ENCODE data around the gene SPINK1.

Gene SPINK1

DNA sequence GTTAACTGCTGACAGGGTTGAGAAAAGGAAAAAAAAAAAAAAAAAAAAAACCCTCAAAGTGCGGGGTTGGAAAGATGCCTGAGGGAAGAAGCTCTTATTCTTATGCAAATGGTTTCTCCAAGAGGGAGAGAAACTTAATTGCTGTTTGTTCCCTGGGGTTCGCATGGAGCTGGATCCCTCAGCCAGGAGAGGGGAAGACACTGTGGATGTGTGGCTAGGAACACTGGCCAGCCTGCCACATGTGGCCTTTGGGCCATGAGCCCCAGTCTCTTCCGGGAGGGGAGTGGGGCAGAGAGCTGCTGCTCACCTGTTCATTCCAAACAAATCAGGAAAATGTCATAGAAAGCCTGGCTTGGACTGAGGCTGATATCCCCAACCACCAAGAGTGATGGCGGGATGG lies 37.6 kb upstream of the SPINK1 start:
- Histone ChIP-seq H3K27ac (ENCODE audit: low read depth, low read length) (no peak overlapping the region), H3K9me2 (replicated peaks; ENCODE audit: control insufficient read depth, low read length) (no peaks in the 10 kb centered on the region), H3K4me3 (ENCODE audit: low read length) (no peak overlapping the region), H3F3A (ENCODE audit: control insufficient read depth, insufficient read depth) (no peaks in the 10 kb centered on the region), H3K4me1 (ENCODE audit: control insufficient read depth, low read length) (no peaks in the 10 kb centered on the region), H3K36me3 (ENCODE audit: control insufficient read depth, low read length) (no peaks in the 10 kb centered on the region), H3K4me2 (ENCODE audit: low read length) (no peak overlapping the region), H4K20me1 (ENCODE audit: control insufficient read depth, insufficient read depth, low read depth, low read length) (no peaks in the 10 kb centered on the region), H3K79me2 (ENCODE audit: control insufficient read depth, low read length) (no peaks in the 10 kb centered on the region), H3K27me3 (ENCODE audit: control insufficient read depth, low read length) (no peaks in the 10 kb centered on the region), H3K9me3 (ENCODE audit: control insufficient read depth, insufficient read depth, low read length) (no peaks in the 10 kb centered on the region)
- TF ChIP-seq EZH2phosphoT487 (IDR thresholded peaks at IDR 0.05; ENCODE audit: borderline replicate concordance, low read length) = no peak
- TF ChIP-seq, protein P1, sequence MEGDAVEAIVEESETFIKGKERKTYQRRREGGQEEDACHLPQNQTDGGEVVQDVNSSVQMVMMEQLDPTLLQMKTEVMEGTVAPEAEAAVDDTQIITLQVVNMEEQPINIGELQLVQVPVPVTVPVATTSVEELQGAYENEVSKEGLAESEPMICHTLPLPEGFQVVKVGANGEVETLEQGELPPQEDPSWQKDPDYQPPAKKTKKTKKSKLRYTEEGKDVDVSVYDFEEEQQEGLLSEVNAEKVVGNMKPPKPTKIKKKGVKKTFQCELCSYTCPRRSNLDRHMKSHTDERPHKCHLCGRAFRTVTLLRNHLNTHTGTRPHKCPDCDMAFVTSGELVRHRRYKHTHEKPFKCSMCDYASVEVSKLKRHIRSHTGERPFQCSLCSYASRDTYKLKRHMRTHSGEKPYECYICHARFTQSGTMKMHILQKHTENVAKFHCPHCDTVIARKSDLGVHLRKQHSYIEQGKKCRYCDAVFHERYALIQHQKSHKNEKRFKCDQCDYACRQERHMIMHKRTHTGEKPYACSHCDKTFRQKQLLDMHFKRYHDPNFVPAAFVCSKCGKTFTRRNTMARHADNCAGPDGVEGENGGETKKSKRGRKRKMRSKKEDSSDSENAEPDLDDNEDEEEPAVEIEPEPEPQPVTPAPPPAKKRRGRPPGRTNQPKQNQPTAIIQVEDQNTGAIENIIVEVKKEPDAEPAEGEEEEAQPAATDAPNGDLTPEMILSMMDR (IDR thresholded peaks at IDR 0.05; ENCODE audit: low read depth, low read length, poor library complexity, severe bottlenecking) = no peak

DNA sequence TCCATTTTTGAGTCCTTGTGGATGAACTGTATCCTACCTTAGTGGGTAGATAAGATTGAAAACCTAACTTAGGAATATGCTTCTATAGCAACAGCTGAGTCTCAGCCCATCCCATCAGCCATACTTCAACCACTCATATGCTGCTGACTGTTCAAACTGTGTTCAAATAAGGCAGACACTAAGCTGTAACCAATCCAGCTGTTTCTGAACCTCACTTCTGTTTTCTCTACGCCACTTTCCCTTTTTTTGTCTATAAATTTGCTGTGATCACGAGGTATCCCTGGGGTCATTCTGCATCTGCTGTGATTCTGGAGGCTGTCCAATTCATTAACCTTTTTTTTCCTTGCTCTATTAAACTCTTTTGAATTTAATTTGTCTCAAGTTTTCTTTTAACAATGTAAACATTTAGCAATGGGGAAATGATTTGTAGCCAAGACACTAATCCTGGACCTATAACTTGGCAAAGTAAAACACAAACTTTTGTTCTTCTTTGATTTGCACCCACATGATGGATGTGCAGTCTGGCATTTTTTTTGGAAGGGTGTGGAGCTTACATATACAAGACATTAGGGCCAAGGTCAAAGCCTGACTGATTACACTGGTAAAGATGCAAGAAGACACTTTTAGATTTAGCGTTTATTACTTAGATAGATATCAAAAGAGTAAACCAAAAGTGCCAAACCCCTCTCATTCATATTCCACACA lies 32.1 kb upstream of the SPINK1 start:
- H3K4me3 ChIP-seq (ENCODE audit: low read length) = no peak overlapping the region
- TF ChIP-seq, protein P1 (IDR thresholded peaks at IDR 0.05; ENCODE audit: low read depth, low read length, poor library complexity, severe bottlenecking) = no peak
- no peak for TF ChIP-seq EZH2phosphoT487 (IDR thresholded peaks at IDR 0.05; ENCODE audit: borderline replicate concordance, low read length)
- H3K27ac ChIP-seq (ENCODE audit: low read depth, low read length) = no peak overlapping the region
- no peaks in the 10 kb centered on the region for H3K4me1 ChIP-seq (ENCODE audit: control insufficient read depth, low read length)
- no peaks in the 10 kb centered on the region for H3K9me2 ChIP-seq (replicated peaks; ENCODE audit: control insufficient read depth, low read length)
- no peaks in the 10 kb centered on the region for H3K36me3 ChIP-seq (ENCODE audit: control insufficient read depth, low read length)
- H3K4me2 ChIP-seq (ENCODE audit: low read length) = no peak overlapping the region
- H3K79me2 ChIP-seq (ENCODE audit: control insufficient read depth, low read length) = no peaks in the 10 kb centered on the region
- H3K27me3 ChIP-seq (ENCODE audit: control insufficient read depth, low read length) = peaks cover 8% of the 10 kb centered on the region; the same call in 1 of the 2 replicates
- H4K20me1 ChIP-seq (ENCODE audit: control insufficient read depth, insufficient read depth, low read depth, low read length) = no peaks in the 10 kb centered on the region
- H3K9me3 ChIP-seq (ENCODE audit: control insufficient read depth, insufficient read depth, low read length) = no peaks in the 10 kb centered on the region
- H3F3A ChIP-seq (ENCODE audit: control insufficient read depth, insufficient read depth) = no peaks in the 10 kb centered on the region

DNA sequence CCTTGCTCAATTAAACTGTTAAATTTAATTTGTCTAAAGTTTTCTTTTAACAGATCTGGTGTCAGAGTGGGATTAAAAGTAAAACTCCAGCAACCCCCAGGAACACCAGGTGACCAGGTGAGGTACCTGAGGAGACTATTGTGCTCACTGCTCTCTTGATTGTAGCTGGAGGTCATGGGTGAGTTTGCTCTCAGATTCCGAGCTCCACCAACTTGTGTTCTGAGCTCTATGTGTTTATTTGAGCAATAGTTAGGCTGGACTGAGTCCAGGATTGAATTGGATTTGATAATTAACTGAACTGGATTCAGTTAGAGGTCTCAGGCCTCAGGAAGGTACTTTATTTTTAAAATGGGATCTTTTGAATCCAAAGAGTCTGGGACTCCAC lies 29.2 kb upstream of the SPINK1 start:
- Histone ChIP-seq H3K36me3 (ENCODE audit: control insufficient read depth, low read length) (no peaks in the 10 kb centered on the region), H3K9me2 (replicated peaks; ENCODE audit: control insufficient read depth, low read length) (no peaks in the 10 kb centered on the region), H3K27ac (ENCODE audit: low read depth, low read length) (no peak overlapping the region), H3K4me2 (ENCODE audit: low read length) (no peak overlapping the region), H3K27me3 (ENCODE audit: control insufficient read depth, low read length) (peaks cover 15% of the 10 kb centered on the region), H3K79me2 (ENCODE audit: control insufficient read depth, low read length) (no peaks in the 10 kb centered on the region), H3K4me1 (ENCODE audit: control insufficient read depth, low read length) (no peaks in the 10 kb centered on the region), H3K4me3 (ENCODE audit: low read length) (no peak overlapping the region), H3K9me3 (ENCODE audit: control insufficient read depth, insufficient read depth, low read length) (no peaks in the 10 kb centered on the region), H4K20me1 (ENCODE audit: control insufficient read depth, insufficient read depth, low read depth, low read length) (no peaks in the 10 kb centered on the region), H3F3A (ENCODE audit: control insufficient read depth, insufficient read depth) (no peaks in the 10 kb centered on the region)
- no peak for TF ChIP-seq EZH2phosphoT487 (IDR thresholded peaks at IDR 0.05; ENCODE audit: borderline replicate concordance, low read length)
- TF ChIP-seq, protein P1 (IDR thresholded peaks at IDR 0.05; ENCODE audit: low read depth, low read length, poor library complexity, severe bottlenecking) = no peak
